Medulla oblongata (tissue), 1 donor: ENCODE results near the gene RFX3.
A peak's percentile ranks its signal among the peaks of the same experiment; 100 is the strongest.

Source experiments
- DNase-seq: peaks from one replicate; pipeline ENCODE4 v3.0.0-alpha.2; 2015; ENCODE audit errors: extremely low spot score

The RFX3 gene

DNA sequence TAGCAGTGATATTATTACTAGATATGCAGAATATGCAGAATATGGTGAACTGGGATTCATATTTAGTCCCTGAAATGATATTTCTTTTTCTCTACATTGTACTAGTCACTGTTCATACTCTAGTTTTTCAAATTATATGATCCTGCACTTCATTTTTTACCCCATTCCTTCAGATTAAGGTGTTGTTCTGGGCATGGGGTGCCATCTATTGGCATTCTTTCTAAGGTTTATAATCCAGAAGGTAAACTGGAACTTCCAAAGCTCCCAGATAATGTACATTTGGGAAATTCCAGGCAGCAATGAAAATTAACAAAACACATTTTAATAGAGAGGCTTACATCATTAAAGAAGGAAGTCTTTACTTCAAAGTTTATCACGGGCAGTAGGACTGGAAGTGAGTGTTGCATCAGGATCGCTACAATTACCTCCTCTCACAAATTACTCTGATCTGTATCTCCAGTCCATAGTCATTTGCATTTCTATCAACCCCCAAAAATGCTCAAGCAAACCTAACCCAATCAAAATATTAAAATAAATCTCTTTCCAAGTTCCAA, 12.5 kb downstream of the RFX3 start:
- no peak for DNase-seq

DNA sequence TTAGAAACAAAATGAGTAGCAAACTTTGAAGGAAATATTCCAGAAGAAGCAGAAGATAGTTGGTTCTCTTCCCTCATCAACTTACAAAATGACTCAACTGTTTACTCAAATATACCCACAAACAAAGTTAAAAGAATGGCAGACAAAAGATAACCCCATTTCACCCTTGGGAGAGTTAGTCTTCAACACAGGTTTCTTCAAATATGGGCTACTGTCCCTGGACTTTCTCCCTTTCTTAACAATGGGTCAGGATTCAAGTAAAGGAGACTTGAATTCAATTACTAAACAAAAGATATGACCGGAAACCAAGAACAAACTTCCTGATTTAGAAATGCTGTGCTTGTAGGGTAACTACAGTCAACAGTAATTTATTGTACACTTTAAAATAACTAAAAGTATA, 14.2 kb downstream of the RFX3 start:
- no peak for DNase-seq

DNA sequence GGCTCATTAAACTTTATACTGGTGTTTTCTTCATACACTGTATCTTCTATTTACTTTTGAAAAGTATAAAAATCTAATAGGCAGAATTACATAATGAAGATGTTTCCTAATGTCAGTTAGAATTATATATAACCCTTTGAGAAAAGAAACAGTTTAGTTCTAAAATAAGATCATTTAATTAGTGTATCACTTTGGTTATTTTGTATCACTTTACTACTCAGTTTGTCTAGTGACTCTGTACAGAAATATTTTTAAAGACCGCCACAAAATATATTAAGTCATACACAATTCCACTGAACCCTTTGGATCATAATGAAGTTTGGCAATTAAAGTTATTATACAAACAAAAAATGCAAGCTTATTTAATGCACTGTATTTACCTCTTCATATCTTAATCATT, 15.0 kb downstream of the RFX3 start:
- no peak for DNase-seq

DNA sequence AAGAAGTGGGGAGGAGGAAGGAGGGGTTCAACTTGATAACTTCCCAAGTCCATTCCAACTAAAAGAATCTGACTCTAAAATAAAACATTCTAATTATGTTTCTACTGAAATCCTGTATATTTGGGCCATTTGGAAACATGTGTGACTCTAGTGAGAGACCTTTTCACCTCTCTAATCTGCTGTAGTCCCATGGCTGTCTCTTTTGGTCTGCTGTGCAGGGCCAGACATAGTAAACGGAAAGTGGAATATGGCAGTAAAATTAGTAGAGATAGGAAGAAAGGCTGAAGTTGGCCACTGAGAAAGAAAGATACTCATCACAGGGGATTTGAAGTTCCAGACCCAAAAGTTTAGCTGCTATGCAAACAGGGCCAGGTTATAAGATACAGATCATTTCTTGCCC, 15.9 kb downstream of the RFX3 start:
- no peak for DNase-seq

DNA sequence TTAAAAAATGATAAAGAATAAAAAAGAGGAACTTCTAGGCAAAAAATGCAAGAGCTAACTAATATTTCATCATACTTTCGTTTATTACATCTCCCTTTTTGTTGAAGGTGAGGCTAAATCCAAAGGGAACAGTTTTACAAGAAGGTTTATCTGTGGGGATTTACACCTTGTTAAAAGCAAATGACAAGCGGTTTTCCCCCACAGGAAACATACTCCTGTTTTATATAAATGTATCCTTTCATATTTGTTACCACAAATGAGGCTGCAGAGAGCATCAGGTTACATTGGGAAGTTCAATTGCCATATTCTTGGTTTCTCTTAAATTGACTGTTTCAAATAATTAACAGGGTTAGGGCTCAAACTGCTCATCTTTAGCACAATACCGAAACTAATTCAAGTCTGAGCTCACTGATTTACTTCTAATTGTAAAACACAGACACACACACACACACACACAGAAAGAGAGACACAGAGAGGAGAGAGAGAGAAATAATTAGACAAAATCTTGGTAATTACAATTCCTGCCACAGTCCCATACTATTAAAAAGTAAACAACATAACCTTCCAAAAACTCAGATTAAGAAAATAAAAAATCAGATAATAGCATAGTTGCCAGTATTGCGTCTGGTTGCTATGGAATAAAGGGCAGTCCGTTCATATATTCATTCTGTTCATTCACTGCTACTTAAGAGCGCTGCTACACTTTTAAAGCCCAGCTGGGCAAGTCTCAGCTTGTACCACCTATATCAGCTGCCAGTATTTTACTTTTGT, 17.1 kb downstream of the RFX3 start:
- DNase-seq = no peak

DNA sequence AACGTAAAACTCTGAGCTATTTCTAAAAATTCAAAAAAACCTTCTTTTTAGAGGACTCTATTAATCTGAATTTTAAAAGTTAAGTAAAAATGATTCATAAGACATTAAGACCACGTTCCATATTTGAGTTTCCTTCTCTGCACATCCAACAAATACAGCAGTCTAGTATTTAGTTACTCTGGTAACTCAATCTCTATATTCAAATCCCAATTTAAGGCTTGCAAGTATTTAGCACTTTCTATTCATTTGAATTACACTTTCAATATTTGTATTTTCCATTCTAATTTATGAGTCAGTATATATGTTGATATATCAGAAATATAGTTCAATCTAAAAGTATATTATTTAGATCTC, 17.7 kb downstream of the RFX3 start:
- DNase-seq = no peak

DNA sequence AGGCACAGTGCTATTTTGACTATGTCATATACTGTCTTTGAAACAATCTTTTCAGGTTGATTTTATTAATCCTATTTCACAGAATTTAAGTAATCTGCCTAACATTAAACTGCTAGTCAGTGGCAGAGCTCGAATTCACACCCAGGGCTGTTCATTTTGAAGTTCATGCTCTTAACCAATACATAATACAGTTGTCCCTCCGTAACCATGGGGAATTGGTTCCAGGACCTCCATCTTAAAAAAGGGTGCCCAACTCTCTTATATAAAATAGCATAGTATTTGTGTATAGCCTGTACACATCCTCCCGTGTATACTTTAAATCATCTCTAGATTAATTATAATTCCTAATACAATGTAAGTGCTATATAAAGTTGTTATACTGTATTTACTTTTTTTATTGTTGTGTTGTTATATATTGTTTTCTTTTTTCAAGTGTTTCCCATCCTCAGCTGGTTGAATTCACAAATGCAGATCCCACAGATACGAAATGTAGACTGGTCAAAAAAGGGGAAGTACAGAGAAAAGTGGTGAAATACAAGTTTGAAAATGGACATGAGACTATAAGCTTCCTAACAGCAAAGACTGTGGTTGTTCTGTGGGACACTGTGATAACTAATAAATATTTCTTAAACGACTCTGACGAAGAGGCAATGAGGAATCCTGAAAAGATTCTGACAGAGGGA, 18.3 kb downstream of the RFX3 start:
- DNase-seq = peak; percentile 63

DNA sequence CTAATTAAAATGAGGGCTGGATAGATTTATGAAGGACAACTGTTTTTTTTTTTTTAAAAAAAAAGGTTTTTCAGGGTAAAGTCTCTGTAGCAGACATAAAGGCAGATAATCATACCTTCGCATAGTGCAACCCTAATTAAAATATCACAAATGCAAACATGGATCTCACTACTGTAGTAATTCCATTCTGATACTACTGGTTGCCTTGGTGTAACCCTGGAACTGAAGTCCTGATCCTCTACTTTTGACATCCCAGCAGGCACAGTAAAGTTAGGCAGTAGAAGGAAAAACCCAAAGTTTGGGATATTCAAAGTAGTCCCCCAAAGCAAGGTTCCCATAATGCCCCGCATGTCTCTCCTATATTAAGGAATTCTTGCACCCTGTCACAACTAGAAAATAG, 19.6 kb downstream of the RFX3 start:
- DNase-seq = no peak

DNA sequence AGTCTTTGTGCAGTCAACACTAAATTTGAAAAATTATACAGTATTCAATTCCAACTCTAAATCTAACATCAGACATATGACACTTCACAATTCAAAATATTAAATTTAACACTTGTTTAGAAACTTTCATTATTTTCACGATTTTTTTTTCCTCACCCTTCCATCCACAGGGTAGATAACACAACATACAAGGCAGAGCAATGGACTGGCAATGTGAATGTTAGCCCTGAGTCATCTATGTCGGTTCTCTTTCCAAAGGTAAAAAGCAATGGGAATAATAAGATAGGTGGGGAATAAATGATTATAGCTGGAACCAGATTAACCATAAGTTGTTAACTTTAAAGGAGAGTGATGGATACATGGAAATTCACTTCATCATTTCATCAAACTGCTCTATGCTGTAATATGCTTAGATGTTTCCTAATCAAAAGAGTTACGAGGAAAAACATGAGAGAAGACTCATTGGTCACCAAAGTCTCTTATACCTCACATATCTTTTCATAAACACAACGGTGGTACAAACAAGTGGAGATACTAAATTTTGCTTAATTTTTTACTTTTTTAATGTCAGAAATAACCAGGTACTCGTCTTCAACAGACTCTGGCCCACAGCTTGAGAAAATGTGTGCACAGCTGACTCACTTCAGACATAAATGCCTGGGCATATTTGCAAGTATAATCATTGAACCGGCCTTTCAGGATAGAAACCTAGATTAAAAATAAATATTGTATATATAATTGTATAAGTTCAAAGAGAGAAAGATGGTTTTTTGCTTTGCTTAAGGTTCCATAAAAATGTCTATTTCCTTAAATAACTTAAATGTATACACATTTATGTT, 23.0 kb downstream of the RFX3 start:
- DNase-seq = no peak

DNA sequence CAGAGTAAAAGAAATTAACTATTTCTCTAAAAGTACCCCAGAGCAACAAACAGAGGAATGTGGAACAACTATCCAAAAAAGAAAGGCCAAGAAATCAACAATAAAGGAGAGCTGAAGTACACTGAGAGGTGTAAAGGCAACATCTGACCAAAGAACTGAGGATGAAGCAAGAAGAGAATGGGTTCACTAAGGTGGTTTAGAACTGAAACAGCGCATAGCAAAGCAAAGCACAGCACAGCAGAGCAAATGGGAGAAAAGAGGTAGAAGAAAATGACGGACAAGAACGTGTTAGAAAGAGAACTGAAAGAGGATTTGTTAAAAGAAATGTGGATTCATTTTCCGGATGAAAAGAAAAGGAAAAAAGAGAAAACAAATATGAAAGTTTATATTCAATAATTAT, 25.8 kb downstream of the RFX3 start:
- DNase-seq = no peak

DNA sequence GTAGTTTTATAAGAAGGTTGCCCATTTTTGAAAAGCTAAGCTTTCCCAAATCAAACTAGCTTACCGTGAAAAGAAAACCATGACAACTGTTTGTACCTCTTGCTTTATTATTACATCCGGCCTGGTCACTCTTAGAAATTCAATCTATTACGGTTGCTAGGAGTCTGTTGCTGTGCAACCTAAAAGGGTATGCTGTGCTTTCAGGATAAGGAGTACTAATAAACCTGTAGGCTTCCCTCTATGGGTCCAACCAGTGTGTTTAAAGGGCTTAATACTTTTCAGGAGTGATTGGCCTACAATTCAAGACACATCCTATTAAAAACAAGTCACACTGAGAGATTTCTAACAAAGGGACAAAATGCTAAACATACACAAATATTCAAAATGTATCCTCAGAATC, 27.1 kb downstream of the RFX3 start:
- no peak for DNase-seq

DNA sequence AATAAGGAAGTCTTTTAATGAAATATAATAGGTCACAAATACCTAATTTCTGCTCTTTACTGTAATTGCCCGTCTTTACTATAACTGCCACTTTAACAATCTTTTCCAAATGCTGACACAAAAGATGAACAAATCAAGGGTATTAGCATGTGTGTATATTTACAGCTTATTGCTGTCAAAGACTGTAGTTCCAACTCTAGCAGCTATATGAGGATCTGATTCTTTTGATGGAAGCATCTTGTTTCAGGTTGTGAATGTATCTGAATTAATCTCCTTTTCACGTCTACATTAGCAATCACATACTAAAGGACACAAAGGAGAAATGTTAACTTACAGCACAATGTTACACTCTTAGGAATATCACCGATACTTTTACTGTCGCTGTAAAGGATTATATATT, 27.9 kb downstream of the RFX3 start:
- DNase-seq = no peak

DNA sequence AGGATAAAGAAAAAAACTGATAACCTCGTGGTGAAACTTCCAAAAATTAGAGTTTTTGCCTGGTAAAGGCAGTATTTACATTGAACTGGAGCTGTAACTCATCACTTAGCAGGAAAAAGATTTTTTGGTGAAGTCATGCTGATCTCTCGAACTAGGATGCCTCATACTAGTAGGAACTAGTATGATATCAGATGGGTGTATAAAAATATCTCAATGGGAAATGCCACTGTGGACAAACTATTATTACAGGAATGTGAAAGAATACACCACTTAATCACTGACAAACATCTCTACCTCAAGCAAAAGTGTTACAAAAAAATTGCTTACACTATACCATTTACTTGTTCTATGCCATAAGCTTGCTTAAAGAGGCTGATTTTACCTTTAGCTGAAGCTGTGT, 28.4 kb downstream of the RFX3 start:
- no peak for DNase-seq

DNA sequence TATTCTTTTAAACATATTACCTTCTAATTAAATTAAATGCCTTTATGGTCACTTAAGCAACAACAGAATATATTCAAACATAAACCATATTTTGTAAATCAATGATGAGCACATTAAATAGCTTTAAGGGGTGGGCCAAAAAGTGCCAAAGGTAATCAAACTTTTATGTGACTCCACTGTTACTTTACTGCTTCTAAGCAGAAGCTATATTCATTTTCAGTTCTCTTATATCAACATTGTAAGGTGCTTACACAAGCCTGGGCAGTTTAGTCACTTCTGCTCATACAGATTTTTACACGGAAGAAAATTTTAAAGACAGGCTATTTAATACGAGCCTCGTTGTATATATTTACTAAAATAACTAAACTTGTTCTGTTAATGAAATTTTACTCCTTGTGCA, 29.9 kb downstream of the RFX3 start:
- DNase-seq = no peak

DNA sequence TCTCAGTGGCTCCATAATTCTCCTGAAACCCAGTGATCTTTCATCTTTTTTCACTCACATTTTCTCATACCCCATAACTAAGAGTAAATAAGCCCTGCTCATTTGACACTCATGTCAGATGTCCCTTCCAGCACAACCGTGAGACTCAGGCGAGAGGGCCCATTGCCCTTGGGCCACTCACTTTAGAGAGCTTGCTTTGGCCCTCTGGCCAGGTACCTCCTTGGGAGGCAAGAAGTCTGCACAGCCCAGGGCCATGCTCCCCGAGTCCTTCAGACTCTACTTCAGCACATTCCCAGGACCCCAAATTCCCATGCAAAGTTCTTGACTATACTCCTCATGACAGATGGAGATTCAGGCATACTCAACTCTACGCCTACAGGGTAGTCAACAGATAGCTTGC, 33.6 kb downstream of the RFX3 start:
- DNase-seq = no peak

DNA sequence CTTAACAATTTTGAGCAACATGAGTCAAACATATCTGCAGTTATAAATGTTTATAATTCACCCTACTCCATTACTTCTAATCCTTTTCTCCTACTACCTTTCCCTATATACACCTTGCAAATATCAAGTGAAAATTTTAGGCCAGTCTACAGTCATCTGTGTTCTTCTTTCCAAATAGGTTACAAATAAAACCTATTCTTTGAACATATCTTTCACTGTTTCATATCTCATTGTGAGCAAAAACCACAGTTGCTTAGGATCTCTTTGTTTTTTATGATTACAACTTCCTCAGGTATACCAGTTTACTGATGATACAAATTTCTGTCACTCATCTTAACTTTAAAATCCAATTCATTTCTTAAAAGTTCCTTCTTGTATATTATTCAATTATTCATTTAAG, 34.4 kb downstream of the RFX3 start:
- DNase-seq = no peak

DNA sequence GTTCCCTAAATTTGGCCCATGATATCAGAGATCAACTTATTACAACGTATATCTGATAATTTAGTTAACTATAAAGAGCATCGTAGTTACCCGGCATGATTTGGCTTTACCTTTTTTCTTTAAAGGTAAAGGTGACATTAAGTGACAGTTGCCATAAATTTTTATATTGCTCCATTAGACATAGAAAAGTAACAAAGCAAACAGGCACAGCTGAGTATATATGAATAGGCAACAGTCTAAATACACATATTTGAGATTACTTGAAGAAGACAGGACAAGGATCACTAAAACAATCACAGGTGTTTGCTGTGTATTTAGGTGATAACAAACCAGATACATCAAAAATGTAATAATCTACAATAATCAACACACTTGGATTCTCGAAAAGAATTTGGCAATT, 34.8 kb downstream of the RFX3 start:
- no peak for DNase-seq

DNA sequence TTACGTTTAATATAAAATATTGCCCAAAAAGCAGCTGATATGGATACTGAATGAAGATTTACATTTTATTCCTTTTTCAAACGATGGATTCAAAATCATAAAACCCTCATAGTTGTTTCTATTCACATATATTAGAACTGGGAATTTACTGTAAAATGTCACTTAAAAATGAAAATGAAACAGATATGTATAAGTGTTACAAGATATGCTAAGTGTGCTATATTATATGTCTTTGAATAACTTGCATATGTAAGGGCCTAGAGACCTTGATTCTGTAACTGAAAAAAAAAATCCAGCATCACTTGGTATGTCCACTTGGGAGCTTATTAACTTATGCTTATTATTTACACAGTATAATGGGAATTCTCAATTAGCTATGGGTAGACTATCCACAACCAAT, 43.2 kb downstream of the RFX3 start:
- DNase-seq = no peak

DNA sequence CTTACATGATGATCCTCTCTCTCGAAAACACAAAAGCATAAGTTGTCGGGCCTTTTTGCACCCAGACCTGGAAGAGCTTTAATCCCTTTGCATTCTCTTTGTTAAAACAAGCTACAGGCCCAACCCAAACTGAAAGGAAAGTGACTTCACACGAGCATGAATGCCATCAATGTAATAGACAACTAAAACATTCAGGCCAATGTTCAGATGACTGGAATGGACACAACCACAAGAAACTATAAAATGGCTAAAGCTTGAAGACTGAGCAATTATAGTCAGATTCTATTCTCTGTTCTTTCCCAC, 45.5 kb downstream of the RFX3 start:
- DNase-seq = no peak

DNA sequence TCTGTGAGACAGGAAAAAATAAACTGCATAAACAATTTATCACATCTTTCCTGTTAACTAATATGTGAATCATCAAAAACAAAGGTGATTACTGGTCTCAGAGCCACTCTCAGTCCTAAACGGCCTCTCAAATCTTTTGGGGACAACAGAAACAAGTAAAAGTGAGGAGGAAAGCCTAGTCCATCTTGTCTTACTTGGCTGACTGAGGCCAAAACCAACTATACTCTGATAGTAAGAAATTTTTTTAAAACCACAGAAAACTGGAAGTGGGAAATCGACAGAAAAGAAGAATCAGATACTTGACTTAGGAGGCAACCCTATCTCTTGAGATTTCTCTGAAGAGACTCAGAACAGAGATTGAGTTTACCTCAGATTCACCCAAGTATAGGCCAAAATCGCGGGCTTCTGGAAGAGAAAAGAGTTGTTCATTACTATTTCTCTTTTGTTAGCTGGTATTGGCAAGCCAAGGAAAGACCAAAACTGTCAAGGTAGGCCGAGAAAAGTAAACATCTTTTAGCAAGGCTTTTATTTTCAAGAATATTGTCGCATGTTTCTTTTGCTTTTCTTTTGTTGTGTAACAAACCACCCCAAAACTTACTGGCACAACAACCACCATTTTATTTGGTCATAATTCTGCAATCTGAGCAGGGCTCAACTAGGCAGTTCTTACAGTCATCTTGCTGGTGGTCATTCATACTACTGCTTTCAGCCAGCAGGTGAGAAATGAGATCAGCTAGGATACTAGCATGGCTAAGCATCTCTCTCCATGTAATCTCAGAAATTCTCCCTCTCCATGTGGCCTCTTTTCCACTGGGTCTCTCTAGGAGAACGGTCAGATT, 46.1 kb downstream of the RFX3 start:
- no peak for DNase-seq

DNA sequence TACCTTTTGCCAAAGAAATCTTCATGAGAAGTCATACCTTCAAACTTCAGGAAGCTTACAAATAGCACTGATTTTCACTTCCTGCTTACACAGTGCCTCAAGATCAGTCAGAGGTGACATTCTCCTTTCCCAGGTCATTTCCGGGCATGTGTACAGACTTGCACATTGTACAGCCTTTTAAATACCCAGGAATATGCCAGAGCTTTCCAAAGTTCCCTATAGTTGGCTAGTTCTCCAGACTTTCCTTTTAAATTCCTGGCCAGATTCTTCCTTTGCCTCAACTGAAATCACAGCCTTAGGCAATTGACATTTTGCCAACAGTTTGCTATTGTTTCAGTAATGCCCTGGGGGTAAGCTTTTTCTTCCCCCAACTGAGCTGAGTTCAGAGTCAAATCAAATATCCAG, 47.2 kb downstream of the RFX3 start:
- no peak for DNase-seq
